IPS-NIHi7 (cell line): ENCODE measurements around the gene IL17D.

Source experiments
- DNase-seq: peaks from one replicate; pipeline ENCODE4 v3.0.0; 2012; ENCODE audit warnings: mixed read lengths; ENCODE audit errors: extremely low spot score

Gene IL17D

GRCh38 chr13:20691616-20692015 lies 11.9 kb upstream of the IL17D start:
- DNase-seq: no peak

GRCh38 chr13:20696073-20696472 lies 7.4 kb upstream of the IL17D start:
- no peak for DNase-seq

- no peak for DNase-seq
Observed at GRCh38 chr13:20699715-20700114, 3.8 kb upstream of the IL17D start.

GRCh38 chr13:20700288-20700687 lies 3.2 kb upstream of the IL17D start:
- DNase-seq: no peak

- no peak for DNase-seq
Observed at GRCh38 chr13:20701461-20701860, 2.0 kb upstream of the IL17D start.

- no peak for DNase-seq
Observed at GRCh38 chr13:20702530-20702914, 977 bp upstream of the IL17D start.

- peak; percentile 89 for DNase-seq
Observed at GRCh38 chr13:20703780-20704458, 420 bp downstream of the IL17D start.

GRCh38 chr13:20704459-20705069 lies 1.1 kb downstream of the IL17D start:
- no peak for DNase-seq

- DNase-seq: no peak
Observed at GRCh38 chr13:20706661-20707060, 3.2 kb downstream of the IL17D start.

- DNase-seq: no peak
Observed at GRCh38 chr13:20708216-20708615, 4.7 kb downstream of the IL17D start.

GRCh38 chr13:20709369-20709768 lies 5.9 kb downstream of the IL17D start:
- no peak for DNase-seq

- DNase-seq: no peak
Observed at GRCh38 chr13:20709782-20710181, 6.3 kb downstream of the IL17D start.

- no peak for DNase-seq
Observed at GRCh38 chr13:20711301-20712044, 8.0 kb downstream of the IL17D start.

- DNase-seq: no peak
Observed at GRCh38 chr13:20713014-20713376, 9.5 kb downstream of the IL17D start.

GRCh38 chr13:20713751-20714150 lies 10.3 kb downstream of the IL17D start:
- no peak for DNase-seq

- no peak for DNase-seq
Observed at GRCh38 chr13:20714161-20714560, 10.7 kb downstream of the IL17D start.

- DNase-seq: no peak
Observed at GRCh38 chr13:20714563-20715329, 11.2 kb downstream of the IL17D start.

- no peak for DNase-seq
Observed at GRCh38 chr13:20715330-20715712, 11.8 kb downstream of the IL17D start.

- DNase-seq: peak; percentile 35
Observed at GRCh38 chr13:20716951-20717350, 13.5 kb downstream of the IL17D start.

- no peak for DNase-seq
Observed at GRCh38 chr13:20717581-20718542, 14.4 kb downstream of the IL17D start.

- DNase-seq: no peak
Observed at GRCh38 chr13:20718958-20719566, 15.6 kb downstream of the IL17D start.
